BE2C (cell line): ENCODE measurements around the gene PLA2G2D.

Experiments used
- DNase-seq: peaks from one replicate; pipeline ENCODE4 v3.0.0-alpha.2; 2020
- H3K27me3 ChIP-seq: fragments of 250-450 bp; sonication (Bioruptor Pico); 2 replicates; pipeline ENCODE4 v1.5.1; 2020; ENCODE audit warnings: mild to moderate bottlenecking
- H3K36me3 ChIP-seq: fragments of 250-450 bp; sonication (Bioruptor Pico); 2 replicates; pipeline ENCODE4 v1.5.1; 2020; ENCODE audit warnings: mild to moderate bottlenecking
- H3K4me1 ChIP-seq: fragments of 250-450 bp; sonication (Bioruptor Pico); 2 replicates; pipeline ENCODE4 v1.5.1; 2020
- H3K4me3 ChIP-seq: 2 replicates; pipeline ENCODE4 v1.5.1; 2011; ENCODE audit warnings: low read depth, low read length
- H3K9me3 ChIP-seq: fragments of 250-450 bp; sonication (Bioruptor Pico); 2 replicates; pipeline ENCODE4 v1.5.1; 2020
- CTCF ChIP-seq: IDR thresholded peaks from 2 replicates; pipeline ENCODE4 v1.5.1; 2012; ENCODE audit warnings: mild to moderate bottlenecking, low read depth, low read length

PLA2G2D gene

GRCh38 chr1:20150969-20151368 lies 31.6 kb upstream of the PLA2G2D start:
- no peaks in the 10 kb centered on the region for H3K27me3 ChIP-seq
- TF ChIP-seq CTCF: no peak
- H3K4me1 ChIP-seq: no peaks in the 10 kb centered on the region
- no peak for DNase-seq
- no peaks in the 10 kb centered on the region for H3K9me3 ChIP-seq
- H3K36me3 ChIP-seq: no peaks in the 10 kb centered on the region
- H3K4me3 ChIP-seq: no peak overlapping the region

- no peak for TF ChIP-seq CTCF
- Histone ChIP-seq H3K4me1 (no peaks in the 10 kb centered on the region), H3K36me3 (no peaks in the 10 kb centered on the region), H3K27me3 (no peaks in the 10 kb centered on the region), H3K9me3 (no peaks in the 10 kb centered on the region), H3K4me3 (no peak overlapping the region)
- no peak for DNase-seq
These were observed 31.0 kb upstream of the PLA2G2D start for GRCh38 chr1:20150326-20150705.

GRCh38 chr1:20149601-20150325 lies 30.4 kb upstream of the PLA2G2D start:
- Histone ChIP-seq H3K4me1 (no peaks in the 10 kb centered on the region), H3K36me3 (no peaks in the 10 kb centered on the region), H3K27me3 (no peaks in the 10 kb centered on the region), H3K9me3 (no peaks in the 10 kb centered on the region), H3K4me3 (no peak overlapping the region)
- no peak for DNase-seq
- TF ChIP-seq CTCF: no peak

GRCh38 chr1:20148571-20149500 lies 29.5 kb upstream of the PLA2G2D start:
- Histone ChIP-seq H3K9me3 (no peaks in the 10 kb centered on the region), H3K36me3 (no peaks in the 10 kb centered on the region), H3K4me1 (no peaks in the 10 kb centered on the region), H3K27me3 (no peaks in the 10 kb centered on the region), H3K4me3 (no peak overlapping the region)
- TF ChIP-seq CTCF: no peak
- DNase-seq: no peak

GRCh38 chr1:20147846-20148570 lies 28.7 kb upstream of the PLA2G2D start:
- H3K27me3 ChIP-seq: no peaks in the 10 kb centered on the region
- no peak for TF ChIP-seq CTCF
- H3K36me3 ChIP-seq: no peaks in the 10 kb centered on the region
- H3K4me3 ChIP-seq: no peak overlapping the region
- H3K4me1 ChIP-seq: no peaks in the 10 kb centered on the region
- DNase-seq: no peak
- H3K9me3 ChIP-seq: no peaks in the 10 kb centered on the region
